HG03108 (cell line): ENCODE results near the gene ARHGAP42.

Source experiments
- ATAC-seq: cut with Tn5 transposase; IDR thresholded peaks from one replicate; pipeline ENCODE4 v1.9.1; 2021; ENCODE audit warnings: moderate library complexity; ENCODE audit not compliant: unreplicated experiment

Gene ARHGAP42

DNA sequence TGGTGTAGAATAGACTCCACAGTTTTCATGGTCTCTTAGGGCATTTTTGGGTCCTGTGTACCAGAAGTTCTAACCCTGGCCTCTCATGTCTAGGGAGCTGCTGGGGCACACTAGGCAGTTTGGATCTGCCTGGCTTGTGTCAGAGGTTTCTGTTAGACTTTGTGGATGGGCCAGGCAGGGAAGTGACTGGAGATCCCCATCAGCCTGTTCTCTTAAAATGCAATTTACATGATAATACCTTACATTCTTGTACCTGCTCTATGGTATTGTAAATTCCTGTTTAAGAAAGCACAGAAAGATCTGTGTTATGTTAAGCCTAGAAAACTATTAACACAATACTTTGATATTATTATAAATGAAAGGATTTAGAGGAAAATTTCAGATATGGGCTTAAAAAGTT, 104.0 kb downstream of the ARHGAP42 start:
- no peak for ATAC-seq

DNA sequence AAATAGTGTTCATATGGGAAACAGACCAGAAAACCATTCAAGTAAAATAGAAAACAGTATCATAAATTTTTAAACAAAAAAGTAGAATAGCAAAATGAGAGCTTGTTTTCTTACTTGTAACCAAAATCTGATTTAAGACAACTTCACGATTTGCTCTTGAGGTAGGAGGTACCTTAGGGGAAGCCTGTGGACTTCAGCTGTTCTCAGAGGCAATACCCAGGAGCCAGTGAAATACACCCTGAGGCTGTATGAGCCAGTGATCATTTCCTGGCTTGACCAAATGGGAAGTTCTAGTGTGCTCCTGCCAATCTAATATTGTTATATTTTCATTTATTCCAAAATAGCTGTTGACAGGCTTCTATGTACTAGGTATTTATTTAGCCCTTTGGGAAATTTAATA, 104.8 kb downstream of the ARHGAP42 start:
- ATAC-seq, result no peak

DNA sequence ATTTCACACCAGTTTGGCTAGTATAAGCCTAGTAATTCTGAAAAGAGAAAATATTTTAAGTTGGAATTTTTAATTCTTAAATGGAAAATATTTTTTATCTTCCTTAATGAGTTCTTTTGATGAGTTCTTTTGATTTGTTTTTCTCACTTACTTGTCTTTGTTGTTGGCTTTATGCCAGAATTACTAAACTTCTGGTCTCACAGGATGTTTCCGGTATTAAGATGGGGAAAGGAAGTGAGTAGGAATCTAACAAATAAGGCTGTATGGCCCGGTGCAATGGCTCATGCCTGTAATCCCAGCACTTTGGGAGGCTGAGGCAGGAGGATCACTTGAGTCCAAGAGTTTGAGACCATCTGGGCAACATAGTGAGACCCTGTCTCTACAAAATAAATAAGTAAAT, 106.4 kb downstream of the ARHGAP42 start:
- ATAC-seq, result no peak

- no peak for ATAC-seq
Measured at GRCh38 chr11:100794446-100794845, 107.4 kb downstream of the ARHGAP42 start.

DNA sequence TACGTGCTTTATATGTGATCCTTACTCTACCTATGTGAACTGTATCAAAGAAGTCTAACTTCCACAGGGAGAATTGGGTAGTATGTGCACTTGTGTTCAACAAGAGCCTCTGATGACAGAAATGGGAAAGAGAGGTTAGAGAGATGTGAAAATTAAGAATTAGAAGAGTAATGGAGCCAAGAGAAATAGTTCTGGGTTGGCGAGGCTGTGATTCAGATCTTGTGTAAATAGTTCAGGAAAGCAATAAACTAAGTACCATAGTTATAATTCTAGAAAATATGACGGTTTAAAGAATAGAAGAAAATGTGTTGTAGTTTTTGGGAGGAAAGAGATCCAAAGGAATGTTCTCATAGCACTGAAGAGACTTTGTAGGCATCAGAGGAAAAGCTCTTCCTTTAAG, 112.4 kb downstream of the ARHGAP42 start:
- no peak for ATAC-seq

- no peak for ATAC-seq
Measured at GRCh38 chr11:100800202-100800601, 113.1 kb downstream of the ARHGAP42 start.

DNA sequence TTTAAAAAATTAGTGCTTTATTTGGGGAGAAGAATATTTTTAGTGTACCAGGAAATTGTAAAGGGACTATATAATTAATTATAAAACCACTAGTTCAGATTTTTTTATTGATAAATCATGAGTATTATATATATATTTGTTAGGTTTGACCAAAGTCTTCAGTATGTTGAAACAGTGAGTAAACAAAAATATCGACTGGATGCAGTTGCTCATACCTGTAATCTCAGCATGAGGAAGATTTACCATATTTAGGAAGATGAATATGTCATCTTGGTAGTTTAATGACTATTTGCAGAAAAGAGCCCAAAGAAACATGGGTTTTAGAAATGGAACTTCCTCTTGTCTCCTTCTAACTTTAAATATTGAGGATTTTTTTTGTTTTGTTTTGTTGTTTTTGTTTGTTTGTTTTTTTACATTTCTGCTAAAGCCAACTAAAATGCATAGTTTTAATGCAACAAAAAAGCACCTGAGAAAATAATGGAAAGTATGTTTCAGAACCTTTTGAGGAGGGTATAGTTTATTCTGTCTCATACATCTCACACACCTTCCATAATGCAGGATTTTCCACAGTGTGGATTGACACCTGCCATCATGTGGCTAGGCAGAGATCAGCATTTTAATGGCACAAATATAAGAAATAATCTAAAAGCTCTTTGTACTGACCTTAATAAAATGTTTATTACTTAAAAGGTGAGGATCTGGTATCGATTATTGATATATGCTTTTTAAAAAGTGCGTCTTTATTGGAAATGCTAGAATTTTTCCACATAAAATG, 114.3 kb downstream of the ARHGAP42 start:
- ATAC-seq, result no peak

DNA sequence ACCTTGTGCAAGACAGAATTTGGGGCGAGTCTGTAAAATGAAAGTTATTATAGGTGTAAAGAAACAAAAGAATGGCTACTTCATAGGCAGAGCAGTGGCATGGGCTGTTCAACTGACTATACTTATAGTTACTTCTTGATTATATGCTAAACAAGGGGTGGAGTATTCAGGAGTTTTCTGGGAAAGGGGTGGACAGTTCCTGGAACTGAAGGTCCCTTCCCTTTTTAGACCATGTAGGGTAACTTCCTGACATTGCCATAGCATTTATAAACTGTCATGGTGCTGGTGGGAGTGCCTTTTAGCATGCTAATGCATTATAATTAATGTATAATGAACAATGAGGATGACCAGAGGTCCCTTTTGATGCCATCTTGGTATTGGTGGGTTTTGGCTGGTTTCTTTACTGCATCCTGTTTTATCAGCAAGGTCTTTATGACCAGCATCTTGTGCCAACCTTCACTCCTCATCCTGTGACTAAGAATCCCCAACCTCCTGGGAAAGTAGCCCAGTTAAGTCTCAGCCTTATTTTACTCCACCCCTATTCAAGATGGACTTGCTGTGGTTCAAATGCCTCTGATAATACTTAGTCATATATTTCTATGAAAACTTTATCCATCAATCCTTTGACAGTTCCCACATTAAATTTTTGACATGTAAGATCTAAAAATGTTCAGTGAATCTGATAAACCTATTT, 118.6 kb downstream of the ARHGAP42 start:
- ATAC-seq, result no peak

DNA sequence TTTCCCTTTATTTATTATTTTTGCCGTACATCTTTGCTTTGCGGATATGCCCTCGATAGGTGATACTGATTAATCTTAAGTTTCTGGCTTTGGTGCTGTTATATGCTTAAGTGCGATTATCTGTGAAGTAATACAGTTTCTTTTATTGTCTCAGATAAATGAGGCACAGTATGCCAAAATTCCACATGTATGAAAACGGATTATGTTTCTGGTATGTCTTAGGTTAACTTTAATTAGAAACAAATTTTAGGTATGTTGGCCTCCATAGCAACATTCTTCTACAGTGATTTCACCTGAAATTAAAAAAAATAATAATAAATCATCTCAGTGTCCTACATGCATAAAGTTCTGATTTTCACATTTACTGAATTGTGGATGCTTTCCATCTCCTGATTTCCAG, 119.2 kb downstream of the ARHGAP42 start:
- no peak for ATAC-seq

- no peak for ATAC-seq
Measured at GRCh38 chr11:100808904-100809491, 121.9 kb downstream of the ARHGAP42 start.

GRCh38 chr11:100810146-100810545, 123.1 kb downstream of the ARHGAP42 start:
- ATAC-seq, result no peak

- no peak for ATAC-seq
Measured at GRCh38 chr11:100810666-100811065, 123.6 kb downstream of the ARHGAP42 start.

- no peak for ATAC-seq
Measured at GRCh38 chr11:100812517-100812916, 125.4 kb downstream of the ARHGAP42 start.

- ATAC-seq, result no peak
Measured at GRCh38 chr11:100815787-100816330, 128.8 kb downstream of the ARHGAP42 start.

DNA sequence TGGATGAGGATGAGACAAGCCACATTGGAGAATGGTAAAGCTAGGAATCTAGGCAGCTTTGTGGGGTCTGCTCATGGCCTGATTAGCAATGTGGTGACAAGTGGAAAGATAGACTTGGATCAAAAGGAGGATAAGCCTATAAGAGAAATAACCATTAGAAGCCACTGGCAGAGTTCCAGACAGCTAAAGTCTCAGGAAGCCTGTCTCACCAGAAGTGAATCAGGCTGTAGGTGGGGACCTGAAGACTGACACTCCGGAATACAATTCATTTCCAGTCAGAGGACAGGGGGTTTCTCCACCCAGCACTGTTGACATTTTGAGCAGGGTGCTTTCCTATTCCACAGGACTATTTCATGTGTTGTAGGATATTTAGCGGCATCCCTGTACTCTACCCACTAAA, 129.7 kb downstream of the ARHGAP42 start:
- ATAC-seq, result no peak

- ATAC-seq, result no peak
Measured at GRCh38 chr11:100817620-100818019, 130.5 kb downstream of the ARHGAP42 start.

DNA sequence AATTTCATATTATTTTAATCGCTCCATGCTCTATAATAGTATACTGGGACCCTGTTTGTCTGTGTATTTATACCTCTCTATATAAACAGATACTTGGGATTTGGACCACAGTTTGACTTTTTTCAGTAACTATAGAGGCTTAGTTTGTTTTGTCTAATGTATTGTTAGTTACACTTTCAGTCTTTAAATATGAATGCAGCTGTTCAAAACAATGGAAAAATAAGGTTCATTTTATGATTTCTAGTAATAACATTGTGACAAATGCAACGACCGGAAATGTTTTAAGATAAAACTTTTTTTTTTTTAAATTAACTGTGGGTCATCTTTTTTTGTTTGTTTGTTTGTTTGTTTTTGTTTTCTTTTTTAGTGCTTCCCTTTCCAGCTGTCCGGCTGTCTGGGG, 133.5 kb downstream of the ARHGAP42 start:
- no peak for ATAC-seq

DNA sequence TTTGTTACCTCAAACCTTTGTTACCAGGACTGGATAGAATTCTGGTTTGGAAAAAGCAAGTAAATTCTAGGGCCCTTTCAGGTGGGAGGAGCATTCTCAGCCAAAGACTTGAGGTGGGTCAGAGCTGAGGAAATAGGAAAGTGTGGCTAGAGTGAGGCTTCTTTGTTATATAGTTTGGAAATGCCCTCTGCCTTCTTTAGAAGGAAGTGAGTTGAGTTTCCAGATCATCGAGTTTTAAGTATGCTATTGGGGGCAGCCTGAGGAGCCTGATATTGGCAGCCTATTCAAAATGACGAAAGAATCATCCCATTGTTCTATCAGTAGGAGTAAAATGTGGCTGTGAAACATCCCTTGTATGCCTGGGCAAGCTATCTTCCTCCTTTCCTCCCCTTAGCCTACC, 134.1 kb downstream of the ARHGAP42 start:
- no peak for ATAC-seq

GRCh38 chr11:100823360-100823759, 136.3 kb downstream of the ARHGAP42 start:
- ATAC-seq, result no peak

DNA sequence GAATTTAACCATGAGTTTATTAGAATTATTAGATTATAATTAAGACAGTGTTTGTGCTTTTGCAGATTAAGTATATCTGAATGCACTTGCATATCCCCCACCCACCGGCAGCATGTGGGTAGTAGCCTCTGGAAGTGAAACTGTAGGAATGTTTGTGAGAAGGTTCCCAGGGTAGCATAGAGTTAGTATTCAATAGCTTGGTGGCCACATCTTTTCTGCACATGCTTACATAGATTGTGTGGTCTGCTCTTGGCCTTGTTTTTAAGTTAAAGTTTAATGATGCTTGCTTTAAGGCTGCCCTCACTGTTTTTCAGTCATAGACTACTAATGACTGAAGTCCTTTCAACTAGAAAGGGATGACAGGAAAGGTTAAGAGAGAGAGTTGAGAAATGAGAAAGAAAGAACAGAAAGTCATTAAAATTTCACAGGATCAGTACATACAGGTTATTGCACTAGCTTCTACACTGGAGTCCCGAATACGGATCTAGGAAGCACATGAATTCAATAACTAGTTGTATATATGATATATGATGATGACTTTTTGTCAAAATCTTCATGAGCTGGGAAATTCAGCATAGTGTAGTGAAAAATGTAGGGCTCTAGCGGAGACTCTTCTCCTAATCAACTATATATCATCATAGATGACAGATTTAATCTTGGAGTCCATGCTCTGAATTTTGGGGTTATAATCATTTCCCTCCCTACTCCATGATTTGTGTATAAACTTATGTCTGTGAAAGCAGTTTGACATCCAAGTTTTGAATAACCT, 137.1 kb downstream of the ARHGAP42 start:
- ATAC-seq, result no peak

DNA sequence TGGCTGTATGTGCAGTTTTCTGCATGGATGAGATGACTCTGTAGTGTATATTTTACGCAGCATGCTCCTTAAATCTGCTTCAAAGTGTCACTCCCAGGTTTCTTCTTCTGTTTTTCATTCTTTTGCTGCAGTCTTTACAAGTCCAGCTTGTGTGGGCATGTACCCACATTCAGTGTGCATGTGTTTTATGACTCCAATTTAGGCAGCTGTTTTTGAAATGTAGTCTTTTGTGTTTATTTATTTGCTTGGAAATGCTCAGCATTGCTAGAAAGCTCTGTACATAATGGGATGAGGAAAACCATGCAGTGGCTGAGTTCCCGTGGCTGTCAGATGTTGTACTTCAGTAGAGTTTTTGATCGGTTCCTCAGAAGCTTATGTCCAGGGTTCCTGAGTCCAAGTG, 138.5 kb downstream of the ARHGAP42 start:
- no peak for ATAC-seq
